H9 (cell line): ENCODE data around the gene ACACA. TPM values are rescaled to one million over a fixed set of nuclear protein-coding genes. Genes with fewer than 3 reads are reported as not detected.

Experiments
- DNase-seq: peaks from one replicate; pipeline ENCODE4 v3.0.0-alpha.2; 2017
- H2AFZ ChIP-seq: one replicate; pipeline ENCODE4 v1.6.1; 2013; ENCODE audit warnings: mild to moderate bottlenecking, low read length, control low read depth, moderate library complexity
- H2AK5ac ChIP-seq: 2 replicates; pipeline ENCODE4 v1.6.1; 2013; ENCODE audit warnings: low read length, control low read depth, mixed read lengths; ENCODE audit not compliant: insufficient read length
- H2BK120ac ChIP-seq: one replicate; pipeline ENCODE4 v1.6.1; 2013; ENCODE audit warnings: low read depth, mild to moderate bottlenecking, low read length, control low read depth, inconsistent platforms; ENCODE audit not compliant: poor library complexity, severe bottlenecking
- H2BK12ac ChIP-seq: 2 replicates; pipeline ENCODE4 v1.6.1; 2013; ENCODE audit warnings: low read length, control low read depth, mixed read lengths, low read depth; ENCODE audit not compliant: insufficient read length
- H2BK15ac ChIP-seq: 2 replicates; pipeline ENCODE4 v1.6.1; 2013; ENCODE audit warnings: low read depth, low read length, control low read depth
- H2BK20ac ChIP-seq: one replicate; pipeline ENCODE4 v1.6.1; 2013; ENCODE audit warnings: low read depth, mild to moderate bottlenecking, low read length, control low read depth, inconsistent platforms; ENCODE audit not compliant: poor library complexity, severe bottlenecking
- H2BK5ac ChIP-seq: 2 replicates; pipeline ENCODE4 v1.6.1; 2013; ENCODE audit warnings: low read length, control low read depth, mixed read lengths; ENCODE audit not compliant: insufficient read length
- H3K14ac ChIP-seq: 2 replicates; pipeline ENCODE4 v1.6.1; 2013; ENCODE audit warnings: low read length, control low read depth; ENCODE audit not compliant: insufficient read depth
- H3K18ac ChIP-seq: 2 replicates; pipeline ENCODE4 v1.6.1; 2013; ENCODE audit warnings: low read depth, mild to moderate bottlenecking, mixed read lengths, low read length, control low read depth; ENCODE audit not compliant: insufficient read length
- H3K23ac ChIP-seq: 2 replicates; pipeline ENCODE4 v1.6.1; 2013; ENCODE audit warnings: low read length, control low read depth, mixed read lengths, low read depth; ENCODE audit not compliant: insufficient read length
- H3K23me2 ChIP-seq: 2 replicates; pipeline ENCODE4 v1.6.1; 2013; ENCODE audit warnings: low read depth, mild to moderate bottlenecking, mixed read lengths, low read length, control low read depth; ENCODE audit not compliant: insufficient read length, poor library complexity, severe bottlenecking
- H3K27ac ChIP-seq: 2 replicates; pipeline ENCODE4 v1.5.1; 2013; ENCODE audit warnings: low read length, control low read depth, mixed read lengths, low read depth; ENCODE audit not compliant: insufficient read length
- H3K27me3 ChIP-seq: 2 replicates; pipeline ENCODE4 v1.6.1; 2013; ENCODE audit warnings: low read length, control low read depth, inconsistent platforms; ENCODE audit not compliant: insufficient read depth
- H3K4ac ChIP-seq: 2 replicates; pipeline ENCODE4 v1.6.1; 2013; ENCODE audit warnings: low read depth, mild to moderate bottlenecking, control low read depth, inconsistent platforms, low read length, moderate library complexity
- H3K4me1 ChIP-seq: 2 replicates; pipeline ENCODE4 v1.6.1; 2013; ENCODE audit warnings: low read length, control low read depth, inconsistent platforms; ENCODE audit not compliant: insufficient read depth
- H3K4me2 ChIP-seq: 2 replicates; pipeline ENCODE4 v1.6.1; 2013; ENCODE audit warnings: low read length, control low read depth, mixed read lengths; ENCODE audit not compliant: insufficient read length, insufficient read depth
- H3K56ac ChIP-seq: 2 replicates; pipeline ENCODE4 v1.6.1; 2013; ENCODE audit warnings: low read depth, mild to moderate bottlenecking, mixed read lengths, low read length, control low read depth; ENCODE audit not compliant: insufficient read length
- H3K79me1 ChIP-seq: 2 replicates; pipeline ENCODE4 v1.6.1; 2013; ENCODE audit warnings: low read depth, mild to moderate bottlenecking, moderate library complexity, low read length, control low read depth, inconsistent platforms; ENCODE audit not compliant: insufficient read depth, poor library complexity, severe bottlenecking
- H3K79me2 ChIP-seq: 2 replicates; pipeline ENCODE4 v1.6.1; 2013; ENCODE audit warnings: low read length, control low read depth, inconsistent platforms; ENCODE audit not compliant: insufficient read depth
- H3K9ac ChIP-seq: 2 replicates; pipeline ENCODE4 v1.6.1; 2013; ENCODE audit warnings: low read length, control low read depth, mixed read lengths; ENCODE audit not compliant: insufficient read length; ENCODE audit errors: extremely low read depth
- H3K9me3 ChIP-seq: one replicate; pipeline ENCODE4 v1.6.1; 2013; ENCODE audit warnings: low read depth, low read length, inconsistent platforms; ENCODE audit not compliant: control insufficient read depth
- H3T11ph ChIP-seq: one replicate; pipeline ENCODE4 v1.6.1; 2013; ENCODE audit warnings: mild to moderate bottlenecking, low read length, control low read depth, inconsistent platforms
- H4K20me1 ChIP-seq: one replicate; pipeline ENCODE4 v1.6.1; 2013; ENCODE audit not compliant: control insufficient read depth, insufficient read length, insufficient read depth
- H4K5ac ChIP-seq: 2 replicates; pipeline ENCODE4 v1.6.1; 2013; ENCODE audit warnings: low read depth, mild to moderate bottlenecking, mixed read lengths, low read length, control low read depth; ENCODE audit not compliant: insufficient read length
- H4K8ac ChIP-seq: replicated peaks from 2 replicates; pipeline ENCODE4 v1.6.1; 2013; ENCODE audit warnings: low read length, control low read depth, mixed read lengths, low read depth; ENCODE audit not compliant: insufficient read length
- H4K91ac ChIP-seq: 2 replicates; pipeline ENCODE4 v1.6.1; 2013; ENCODE audit warnings: low read depth, mild to moderate bottlenecking, moderate library complexity, mixed read lengths, low read length, control low read depth; ENCODE audit not compliant: insufficient read length
- H3K27ac Mint-ChIP-seq, 3 experiments: 2 replicates in 2 of 3; 3 replicates in 1 of 3; pipeline ENCODE4 v1.8.0; 2020 to 2021; ENCODE audit warnings: mixed read lengths in 3 of 3, mild to moderate bottlenecking in 1 of 3, moderate library complexity in 1 of 3
- H3K27me3 Mint-ChIP-seq: 2 replicates; pipeline ENCODE4 v1.8.0; 2021; ENCODE audit warnings: low read depth, mild to moderate bottlenecking, moderate library complexity, mixed read lengths
- H3K36me3 Mint-ChIP-seq, 3 experiments: 2 replicates in 2 of 3; 3 replicates in 1 of 3; pipeline ENCODE4 v1.8.0; 2020 to 2021; ENCODE audit warnings: low read depth in 3 of 3, mixed read lengths in 3 of 3; ENCODE audit not compliant: insufficient read depth in 1 of 3
- H3K4me1 Mint-ChIP-seq, 2 experiments: 2 replicates each; pipeline ENCODE4 v1.8.0; 2020; ENCODE audit warnings: mixed read lengths in 2 of 2
- H3K4me3 Mint-ChIP-seq, 2 experiments: 2 replicates in 1 of 2; 3 replicates in 1 of 2; pipeline ENCODE4 v1.8.0; 2020 to 2021; ENCODE audit warnings: mild to moderate bottlenecking in 2 of 2, mixed read lengths in 2 of 2, moderate library complexity in 1 of 2
- H3K9me3 Mint-ChIP-seq, 2 experiments: 2 replicates in 1 of 2; 3 replicates in 1 of 2; pipeline ENCODE4 v1.8.0; 2020; ENCODE audit warnings: mild to moderate bottlenecking in 2 of 2, mixed read lengths in 2 of 2, moderate library complexity in 1 of 2
- CTCF ChIP-seq: fragments of 200-600 bp; sonication (generic); conservative IDR thresholded peaks from 3 replicates; pipeline ENCODE4 v1.8.0; 2021; ENCODE audit warnings: antibody characterized with exemption, mild to moderate bottlenecking
- WGBS: extraction: QIAGEN DNeasy Blood & Tissue Kit; methylation state at CpG from one replicate; pipeline ENCODE4 v1.1.7; 2013; ENCODE audit warnings: missing lambda C conversion rate, low lambda C conversion rate, mixed read lengths; ENCODE audit not compliant: insufficient read length; ENCODE audit errors: extremely low coverage; 5-methylcytosine and 5-hydroxymethylcytosine counted together
- total RNA-seq: library from RNA; stranded (reverse); gene quantifications from 2 replicates; pipeline ENCODE4 v1.2.1, GENCODE V29; 2021

ACACA gene
- total RNA-seq, 1 experiment from 2014 or later = 135 TPM

- no peak overlapping the region for H2BK5ac ChIP-seq
- Mint-ChIP-seq H3K4me3 (no peak overlapping the region), H3K27me3 (no peaks in the 10 kb centered on the region), H3K36me3 (peaks cover 28 to 66% (median 55%) of the 10 kb centered on the region in 3 experiments), H3K9me3 (no peaks in the 10 kb centered on the region), H3K4me1 (peaks cover 37 to 48% of the 10 kb centered on the region in 2 experiments), H3K27ac (peak overlapping the region in 2 of 3 experiments; percentile 76 to 97; a peak in 4 of 7 replicates)
- no peak overlapping the region for H4K91ac ChIP-seq
- no peaks in the 10 kb centered on the region for H3K79me2 ChIP-seq
- no peak overlapping the region for H2BK120ac ChIP-seq
- H3K23ac ChIP-seq = no peak overlapping the region
- no peak overlapping the region for H3K9ac ChIP-seq
- H4K8ac ChIP-seq = no peak overlapping the region
- peak; percentile 10 for DNase-seq
- peaks cover 2% of the 10 kb centered on the region; the same call in 1 of the 2 replicates for H3K4me1 ChIP-seq
- H2AK5ac ChIP-seq = no peak overlapping the region
- H2AFZ ChIP-seq = no peak overlapping the region
- H3K56ac ChIP-seq = no peak overlapping the region
- H3K9me3 ChIP-seq = no peaks in the 10 kb centered on the region
- H3K14ac ChIP-seq = no peak overlapping the region
- H3K23me2 ChIP-seq = no peaks in the 10 kb centered on the region
- H4K5ac ChIP-seq = no peak overlapping the region
- no peak for TF ChIP-seq CTCF
- H2BK12ac ChIP-seq = no peak overlapping the region
- H3T11ph ChIP-seq = no peak overlapping the region
- no peak overlapping the region for H3K18ac ChIP-seq
- no CpG with 5 or more reads among the region's 7 CpGs for WGBS
- H3K4me2 ChIP-seq = no peak overlapping the region
- no peak overlapping the region for H3K4ac ChIP-seq
- no peaks in the 10 kb centered on the region for H4K20me1 ChIP-seq
- no peak overlapping the region for H2BK15ac ChIP-seq
- no peaks in the 10 kb centered on the region for H3K79me1 ChIP-seq
- no peak overlapping the region for H2BK20ac ChIP-seq
- no peaks in the 10 kb centered on the region for H3K27me3 ChIP-seq
- peak overlapping the region; percentile 21 for H3K27ac ChIP-seq
Measured at GRCh38 chr17:37117373-37118142, 289.1 kb downstream of the ACACA start.
